Fibroblast of lung (primary cell): ENCODE data around the gene COL5A2.

ENCODE experiments used
- CTCF ChIP-seq, 2 donors: IDR thresholded peaks in 1 of 2; conservative IDR thresholded peaks in 1 of 2; 1 replicate in 1 of 2; 2 replicates in 1 of 2; pipeline ENCODE4 v1.5.1; 2011 to 2012; ENCODE audit warnings: low read length in 2 of 2, control low read depth in 1 of 2, inconsistent platforms in 1 of 2, low read depth in 1 of 2, mild to moderate bottlenecking in 1 of 2
- EZH2 ChIP-seq: IDR thresholded peaks from 2 replicates; pipeline ENCODE4 v1.5.1; 2012; ENCODE audit warnings: low read length, control low read depth, mild to moderate bottlenecking; ENCODE audit errors: missing control alignments

GRCh38 chr2:189088591-189089205 lies 90.9 kb downstream of the COL5A2 start:
- TF ChIP-seq CTCF (conservative IDR thresholded peaks at IDR 0.05 in 1 of 2, IDR thresholded peaks at IDR 0.05 in 1 of 2; ENCODE audit: low read depth in 1 of 2, low read length in 2 of 2), result no peak
- TF ChIP-seq EZH2, result no peak
